Tibial artery (tissue), 4 donors: ENCODE results near the gene DCAKD.

Experiments
- DNase-seq, 2 donors: peaks; one replicate each; pipeline ENCODE4 v3.0.0-alpha.2; 2019
- H3K27ac ChIP-seq, 2 donors: fragments of 200-600 bp; sonication (generic) in 1 of 2; 1 replicate in 1 of 2; 2 replicates in 1 of 2; pipeline ENCODE4 v1.5.1; 2018 to 2019; ENCODE audit warnings: mild to moderate bottlenecking in 1 of 2
- H3K27me3 ChIP-seq, 2 donors: fragments of 200-600 bp; sonication (generic) in 1 of 2; one replicate each; pipeline versions ENCODE4 v1.5.1 to v1.6.0; 2016 to 2019
- H3K36me3 ChIP-seq, 3 donors: fragments of 200-600 bp; sonication (generic) in 2 of 3; one replicate each; pipeline ENCODE4 v1.5.1; 2016 to 2019; ENCODE audit warnings: mild to moderate bottlenecking in 2 of 3
- H3K4me1 ChIP-seq, 4 donors: fragments of 200-600 bp; sonication (generic) in 2 of 4; 1 replicate in 3 of 4; 2 replicates in 1 of 4; pipeline ENCODE4 v1.5.1; 2016 to 2019
- H3K4me3 ChIP-seq, 2 donors: fragments of 200-600 bp; sonication (generic) in 1 of 2; 1 replicate in 1 of 2; 2 replicates in 1 of 2; pipeline ENCODE4 v1.5.1; 2018 to 2019; ENCODE audit warnings: mild to moderate bottlenecking in 2 of 2
- H3K9me3 ChIP-seq, 3 donors: fragments of 200-600 bp; sonication (generic) in 1 of 3; one replicate each; pipeline ENCODE4 v1.5.1; 2016 to 2019
- intact Hi-C: fragments of 100-400 bp; cut with DNase I; formaldehyde crosslinking; loops from one replicate; pipeline ENCODE4 v1.15.0; 2023; ENCODE audit warnings: low total_unique reads
- TF ChIP-seq, protein P1 (sequence below), 2 experiments: fragments of 200-600 bp in 1 of 2; fragments of 450-650 bp in 1 of 2; IDR thresholded peaks; one replicate each; pipeline ENCODE4 v1.5.1; 2017 to 2019; ENCODE audit warnings: antibody characterized with exemption in 2 of 2, mild to moderate bottlenecking in 1 of 2, moderate library complexity in 1 of 2

Gene DCAKD

DNA sequence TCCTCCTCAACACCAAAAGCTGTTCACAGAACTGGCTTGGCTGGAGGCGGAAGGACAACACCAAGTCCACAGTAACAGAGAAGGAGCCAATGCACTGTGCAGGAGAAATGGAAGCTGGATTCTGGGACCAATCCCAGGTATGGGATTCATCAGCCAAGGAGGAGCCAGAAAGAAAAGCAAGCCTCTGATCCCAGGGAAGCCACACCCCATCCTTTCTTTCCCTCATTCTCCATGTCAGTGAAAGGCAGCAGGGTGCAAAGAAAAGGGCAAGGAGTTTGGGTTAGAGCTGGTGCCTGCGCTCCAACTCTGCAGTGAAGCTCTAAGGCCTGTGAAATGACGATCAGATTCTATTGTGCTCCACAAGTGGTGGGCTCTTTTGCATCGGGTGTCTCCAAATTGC lies 11.0 kb downstream of the DCAKD start:
- peaks cover 0 to 5% (median 0%) of the 10 kb centered on the region in 3 donors for H3K36me3 ChIP-seq
- peaks cover 0 to 71% (median 29%) of the 10 kb centered on the region in 4 donors for H3K4me1 ChIP-seq
- H3K4me3 ChIP-seq: no peak overlapping the region
- DNase-seq: no peak
- peak overlapping the region in 1 of 2 donors; percentile 25 for H3K27ac ChIP-seq
- no peaks in the 10 kb centered on the region for H3K9me3 ChIP-seq
- no peaks in the 10 kb centered on the region for H3K27me3 ChIP-seq
- intact Hi-C loops: no loop called here
- TF ChIP-seq, protein P1, sequence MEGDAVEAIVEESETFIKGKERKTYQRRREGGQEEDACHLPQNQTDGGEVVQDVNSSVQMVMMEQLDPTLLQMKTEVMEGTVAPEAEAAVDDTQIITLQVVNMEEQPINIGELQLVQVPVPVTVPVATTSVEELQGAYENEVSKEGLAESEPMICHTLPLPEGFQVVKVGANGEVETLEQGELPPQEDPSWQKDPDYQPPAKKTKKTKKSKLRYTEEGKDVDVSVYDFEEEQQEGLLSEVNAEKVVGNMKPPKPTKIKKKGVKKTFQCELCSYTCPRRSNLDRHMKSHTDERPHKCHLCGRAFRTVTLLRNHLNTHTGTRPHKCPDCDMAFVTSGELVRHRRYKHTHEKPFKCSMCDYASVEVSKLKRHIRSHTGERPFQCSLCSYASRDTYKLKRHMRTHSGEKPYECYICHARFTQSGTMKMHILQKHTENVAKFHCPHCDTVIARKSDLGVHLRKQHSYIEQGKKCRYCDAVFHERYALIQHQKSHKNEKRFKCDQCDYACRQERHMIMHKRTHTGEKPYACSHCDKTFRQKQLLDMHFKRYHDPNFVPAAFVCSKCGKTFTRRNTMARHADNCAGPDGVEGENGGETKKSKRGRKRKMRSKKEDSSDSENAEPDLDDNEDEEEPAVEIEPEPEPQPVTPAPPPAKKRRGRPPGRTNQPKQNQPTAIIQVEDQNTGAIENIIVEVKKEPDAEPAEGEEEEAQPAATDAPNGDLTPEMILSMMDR (IDR thresholded peaks at IDR 0.05): no peak

DNA sequence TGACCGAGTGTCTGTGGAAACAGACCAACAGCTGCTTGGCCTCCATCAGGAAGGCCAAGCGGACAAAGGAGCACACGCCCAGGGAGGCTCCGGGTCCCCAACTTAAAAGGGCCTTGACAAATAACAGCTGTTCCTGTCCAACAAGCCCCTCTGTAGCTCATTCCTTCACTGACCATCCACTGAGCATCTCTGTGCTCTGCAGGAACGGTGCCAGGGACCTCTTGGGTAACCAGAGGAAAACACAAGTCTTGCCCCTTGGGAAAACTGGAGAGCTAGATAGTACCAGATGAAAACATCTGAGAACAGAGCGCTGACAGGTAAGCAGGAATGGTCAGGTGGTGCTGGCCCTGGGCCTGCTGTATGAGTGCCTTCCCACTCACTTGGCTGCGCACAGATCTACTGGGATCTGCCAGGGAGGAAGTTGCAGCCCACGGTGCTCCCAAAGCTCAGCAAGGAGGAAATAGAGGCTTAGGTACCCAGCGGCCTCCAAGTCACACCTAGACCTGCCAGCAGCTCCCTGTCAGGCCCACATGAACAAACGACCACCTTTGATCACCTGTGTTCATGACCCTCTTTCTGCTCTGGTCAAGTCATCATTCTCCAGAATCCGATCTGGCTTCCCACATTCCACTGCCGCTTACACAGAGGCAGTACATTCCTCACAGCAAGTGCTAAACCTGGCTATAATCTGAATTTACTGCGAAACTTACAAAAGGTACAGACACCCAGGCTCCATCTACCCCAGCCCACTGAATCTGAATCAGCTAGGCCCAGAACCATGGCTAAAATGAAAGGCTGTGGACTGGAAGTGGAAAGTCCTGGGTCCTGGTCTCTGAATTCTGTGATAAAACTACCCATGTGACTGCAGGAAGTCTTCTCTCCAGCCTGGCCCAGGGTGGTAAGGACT lies 12.5 kb downstream of the DCAKD start:
- H3K27ac ChIP-seq: no peak overlapping the region
- DNase-seq: peak in 1 of 2 donors; percentile 60

DNA sequence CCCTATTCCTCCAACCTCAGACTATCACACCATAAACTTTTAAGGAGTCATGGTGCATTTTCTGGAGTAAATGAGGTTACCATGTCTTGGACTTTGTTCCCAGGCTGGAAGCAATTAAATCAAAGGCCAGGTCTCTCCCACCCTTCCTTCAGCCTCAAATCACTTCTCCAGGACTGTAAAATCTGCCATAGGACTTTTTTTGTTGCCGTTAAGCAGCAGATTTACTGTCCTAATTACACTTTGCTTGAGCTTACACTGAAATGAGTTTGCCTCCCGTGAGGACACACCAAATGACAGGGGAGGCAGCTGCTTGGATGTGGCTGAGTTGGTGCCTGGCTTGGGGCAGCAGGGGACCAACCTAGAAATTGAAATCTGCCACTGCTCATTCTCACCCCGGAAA lies 14.7 kb downstream of the DCAKD start:
- Histone ChIP-seq H3K9me3 (no peaks in the 10 kb centered on the region), H3K36me3 (peaks cover 7 to 39% (median 33%) of the 10 kb centered on the region in 3 donors), H3K27ac (no peak overlapping the region), H3K4me3 (no peak overlapping the region), H3K27me3 (no peaks in the 10 kb centered on the region), H3K4me1 (peaks cover 0 to 35% (median 12%) of the 10 kb centered on the region in 4 donors)
- DNase-seq: no peak
- intact Hi-C loops: no loop called here
- TF ChIP-seq, protein P1 (IDR thresholded peaks at IDR 0.05): no peak

More for the DNA sequence above, 12.5 kb downstream of the DCAKD start:
- Histone ChIP-seq H3K36me3 (peaks cover 0 to 16% (median 10%) of the 10 kb centered on the region in 3 donors), H3K9me3 (no peaks in the 10 kb centered on the region), H3K27me3 (no peaks in the 10 kb centered on the region), H3K4me3 (no peak overlapping the region), H3K4me1 (peaks cover 0 to 58% (median 26%) of the 10 kb centered on the region in 4 donors)
- TF ChIP-seq, protein P1 (IDR thresholded peaks at IDR 0.05): no peak
- intact Hi-C loops: no loop called here

DNA sequence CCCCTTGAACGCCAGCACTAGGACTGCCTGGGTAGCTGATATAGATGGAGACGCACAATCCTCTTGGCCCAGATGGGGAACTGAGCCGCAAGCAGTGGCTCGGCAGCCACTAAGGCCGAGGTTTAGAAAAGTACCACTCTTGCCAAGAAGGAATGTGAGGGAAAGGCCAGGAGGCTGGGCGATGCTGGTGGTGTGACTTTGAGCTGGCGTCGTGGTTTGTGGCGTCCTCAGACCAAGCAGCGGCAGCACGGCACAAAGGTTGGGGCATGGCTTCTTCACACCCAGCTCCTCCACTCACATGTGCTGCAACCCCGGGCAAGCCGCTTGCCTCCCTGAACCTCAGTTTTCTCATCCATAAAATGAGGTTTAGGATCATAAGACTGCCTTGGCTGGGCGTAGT lies 15.6 kb downstream of the DCAKD start:
- Histone ChIP-seq H3K4me3 (no peak overlapping the region), H3K9me3 (no peaks in the 10 kb centered on the region), H3K36me3 (peaks cover 8 to 47% (median 41%) of the 10 kb centered on the region in 3 donors), H3K27me3 (no peaks in the 10 kb centered on the region), H3K4me1 (peaks cover 0 to 28% (median 10%) of the 10 kb centered on the region in 4 donors), H3K27ac (no peak overlapping the region)
- DNase-seq: no peak
- TF ChIP-seq, protein P1 (IDR thresholded peaks at IDR 0.05): no peak
- intact Hi-C loops: no loop called here

DNA sequence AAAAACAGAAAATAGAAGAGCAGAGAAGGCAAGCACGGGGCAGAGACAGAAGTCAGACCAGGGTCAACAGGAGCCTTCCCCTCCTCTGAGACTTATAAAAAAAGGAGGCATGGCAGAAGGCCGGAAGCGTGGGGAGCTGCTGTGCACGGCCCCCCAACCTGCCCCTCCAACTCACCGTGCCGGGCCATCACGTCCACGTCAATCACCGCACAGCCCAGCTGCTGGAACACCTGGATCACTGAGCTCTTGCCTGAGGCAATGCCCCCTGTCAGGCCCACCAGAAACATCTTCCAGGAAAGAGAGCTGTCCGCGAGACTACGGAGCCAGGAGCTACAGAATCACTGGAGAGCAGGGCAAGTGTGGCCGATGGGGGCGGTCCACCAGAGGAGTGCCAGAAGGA lies 16.8 kb downstream of the DCAKD start:
- no peak overlapping the region for H3K4me3 ChIP-seq
- peaks cover 19 to 60% (median 54%) of the 10 kb centered on the region in 3 donors for H3K36me3 ChIP-seq
- peaks cover 0 to 22% (median 5%) of the 10 kb centered on the region in 4 donors for H3K4me1 ChIP-seq
- intact Hi-C loops: no loop called here
- H3K9me3 ChIP-seq: no peaks in the 10 kb centered on the region
- DNase-seq: no peak
- H3K27ac ChIP-seq: no peak overlapping the region
- TF ChIP-seq, protein P1 (IDR thresholded peaks at IDR 0.05): no peak
- H3K27me3 ChIP-seq: no peaks in the 10 kb centered on the region
